Measurements from ENCODE around the gene TMEM161B. TPM values are rescaled to one million over a fixed set of nuclear protein-coding genes. Genes with fewer than 3 reads are reported as not detected.
"Not testable (repeated sequence)": the region's sequence is repeated elsewhere in the genome, so short reads cannot be mapped to it uniquely, and the experiment has no call there.

TMEM161B gene
- polyA plus RNA-seq, 1 donor from 2014 or later, result 72.0 TPM

DNA sequence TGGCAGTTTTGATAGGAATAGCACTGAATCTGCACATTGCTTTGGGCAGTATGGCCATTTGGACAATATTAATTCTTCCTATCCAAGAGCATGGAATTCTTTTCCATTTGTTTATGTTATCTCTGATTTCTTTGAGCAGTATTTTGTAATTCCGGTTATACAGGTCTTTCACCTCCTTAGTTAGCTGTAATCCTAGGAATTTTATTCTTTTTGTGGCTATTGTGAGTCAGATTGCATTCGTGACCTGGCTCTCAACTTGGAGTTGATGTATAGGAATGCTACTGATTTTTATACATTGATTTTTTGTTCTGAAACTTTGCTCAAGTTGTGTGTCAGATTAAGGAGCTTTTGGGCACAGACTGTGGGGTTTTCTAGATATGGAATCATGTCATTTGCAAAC is 24.0 kb downstream of the TMEM161B start:
- no peaks in the 10 kb centered on the region for H4K20me1 ChIP-seq (ENCODE audit: insufficient read depth)
- H3K27ac ChIP-seq (ENCODE audit: low read length), result no peak overlapping the region
- no peaks in the 10 kb centered on the region for H3K27me3 ChIP-seq (ENCODE audit: insufficient read depth, low read depth, low read length)
- H3F3A ChIP-seq (ENCODE audit: insufficient read depth, low read length, poor library complexity, severe bottlenecking), result no peaks in the 10 kb centered on the region
- peaks cover 70% of the 10 kb centered on the region for H3K79me2 ChIP-seq (replicated peaks; ENCODE audit: insufficient read depth, low read length)
- no peaks in the 10 kb centered on the region for H3K36me3 ChIP-seq (ENCODE audit: insufficient read depth, low read length)
- no peak overlapping the region for H3K4me3 ChIP-seq (ENCODE audit: low read length)
- H2AFZ ChIP-seq (ENCODE audit: low read depth, low read length), result no peak overlapping the region
- TF ChIP-seq MXI1 (conservative IDR thresholded peaks at IDR 0.05; ENCODE audit: poor library complexity, severe bottlenecking), result no peak
- no peak for TF ChIP-seq REST (IDR thresholded peaks at IDR 0.05; ENCODE audit: borderline replicate concordance)
- TF ChIP-seq EZH2 (IDR thresholded peaks at IDR 0.05; ENCODE audit: borderline replicate concordance, insufficient read depth, low read length, poor library complexity, severe bottlenecking), result no peak
- TF ChIP-seq POLR2AphosphoS5 (IDR thresholded peaks at IDR 0.05), result no peak
- TF ChIP-seq SMC3 (conservative IDR thresholded peaks at IDR 0.05; ENCODE audit: poor library complexity), result no peak
- no peak for TF ChIP-seq TAF1 (IDR thresholded peaks at IDR 0.05; ENCODE audit: low read depth)
- TF ChIP-seq RAD21 (conservative IDR thresholded peaks at IDR 0.05), result no peak
- TF ChIP-seq, protein P1, sequence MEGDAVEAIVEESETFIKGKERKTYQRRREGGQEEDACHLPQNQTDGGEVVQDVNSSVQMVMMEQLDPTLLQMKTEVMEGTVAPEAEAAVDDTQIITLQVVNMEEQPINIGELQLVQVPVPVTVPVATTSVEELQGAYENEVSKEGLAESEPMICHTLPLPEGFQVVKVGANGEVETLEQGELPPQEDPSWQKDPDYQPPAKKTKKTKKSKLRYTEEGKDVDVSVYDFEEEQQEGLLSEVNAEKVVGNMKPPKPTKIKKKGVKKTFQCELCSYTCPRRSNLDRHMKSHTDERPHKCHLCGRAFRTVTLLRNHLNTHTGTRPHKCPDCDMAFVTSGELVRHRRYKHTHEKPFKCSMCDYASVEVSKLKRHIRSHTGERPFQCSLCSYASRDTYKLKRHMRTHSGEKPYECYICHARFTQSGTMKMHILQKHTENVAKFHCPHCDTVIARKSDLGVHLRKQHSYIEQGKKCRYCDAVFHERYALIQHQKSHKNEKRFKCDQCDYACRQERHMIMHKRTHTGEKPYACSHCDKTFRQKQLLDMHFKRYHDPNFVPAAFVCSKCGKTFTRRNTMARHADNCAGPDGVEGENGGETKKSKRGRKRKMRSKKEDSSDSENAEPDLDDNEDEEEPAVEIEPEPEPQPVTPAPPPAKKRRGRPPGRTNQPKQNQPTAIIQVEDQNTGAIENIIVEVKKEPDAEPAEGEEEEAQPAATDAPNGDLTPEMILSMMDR (IDR thresholded peaks at IDR 0.05; ENCODE audit: poor library complexity, severe bottlenecking), result no peak
- no peak for TF ChIP-seq EP300 (conservative IDR thresholded peaks at IDR 0.05; ENCODE audit: poor library complexity, severe bottlenecking)
- H3K9ac ChIP-seq (ENCODE audit: low read length), result no peak overlapping the region
- no peaks in the 10 kb centered on the region for H3K9me2 ChIP-seq (ENCODE audit: insufficient read depth, low read length)
- no peaks in the 10 kb centered on the region for H3K9me3 ChIP-seq (ENCODE audit: low read length)
- H3K4me2 ChIP-seq (ENCODE audit: low read length), result no peak overlapping the region

DNA sequence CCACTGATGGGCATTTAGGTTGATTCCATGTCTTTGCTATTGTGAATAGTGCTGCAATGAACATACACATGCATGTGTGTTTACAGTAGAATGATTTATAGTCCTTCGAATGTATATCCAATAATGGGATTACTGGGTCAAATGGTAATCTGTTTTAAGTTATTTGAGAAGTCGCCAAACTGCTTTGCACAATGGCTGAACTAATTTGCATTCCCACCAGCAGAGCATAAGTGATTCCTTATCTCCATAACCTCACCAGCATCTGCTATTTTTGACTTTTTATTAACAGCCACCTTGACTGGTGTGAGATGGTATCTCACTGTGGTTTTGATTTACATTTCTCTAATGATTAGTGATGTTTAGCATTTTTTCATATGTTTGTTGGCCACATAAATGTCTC is 25.2 kb downstream of the TMEM161B start:
- not testable (repeated sequence) for H4K20me1 ChIP-seq (ENCODE audit: insufficient read depth); H3K9me3 ChIP-seq (ENCODE audit: low read length); H3K9ac ChIP-seq (ENCODE audit: low read length); H3K4me3 ChIP-seq (ENCODE audit: low read length); H3K4me2 ChIP-seq (ENCODE audit: low read length); H3K9me2 ChIP-seq (ENCODE audit: insufficient read depth, low read length); H3F3A ChIP-seq (ENCODE audit: insufficient read depth, low read length, poor library complexity, severe bottlenecking); H3K36me3 ChIP-seq (ENCODE audit: insufficient read depth, low read length); H2AFZ ChIP-seq (ENCODE audit: low read depth, low read length); H3K27me3 ChIP-seq (ENCODE audit: insufficient read depth, low read depth, low read length); H3K27ac ChIP-seq (ENCODE audit: low read length)
- H3K79me2 ChIP-seq (replicated peaks; ENCODE audit: insufficient read depth, low read length), result peaks cover 63% of the 10 kb centered on the region

DNA sequence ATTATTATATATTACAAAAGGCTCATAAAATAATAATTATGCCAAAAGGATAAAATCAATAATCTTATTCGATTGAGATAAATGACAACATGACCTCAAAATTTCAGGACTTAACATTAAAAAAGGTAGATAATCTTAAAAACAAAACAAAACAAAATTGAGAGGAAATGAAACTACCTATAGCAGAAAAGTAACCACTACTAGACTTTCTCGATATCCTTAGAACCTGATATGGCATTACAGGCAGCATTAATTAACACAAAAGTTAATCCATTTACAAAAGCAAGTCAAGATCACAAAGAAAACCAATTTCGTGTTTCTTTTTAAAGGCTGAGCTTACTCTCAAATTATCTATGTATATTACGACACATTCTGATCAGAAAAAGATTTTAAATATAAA is 29.9 kb downstream of the TMEM161B start:
- Histone ChIP-seq H3K9me2 (ENCODE audit: insufficient read depth, low read length) (no peaks in the 10 kb centered on the region), H3K9me3 (ENCODE audit: low read length) (no peaks in the 10 kb centered on the region), H3K36me3 (ENCODE audit: insufficient read depth, low read length) (no peaks in the 10 kb centered on the region), H3F3A (ENCODE audit: insufficient read depth, low read length, poor library complexity, severe bottlenecking) (no peaks in the 10 kb centered on the region), H3K27me3 (ENCODE audit: insufficient read depth, low read depth, low read length) (no peaks in the 10 kb centered on the region), H3K4me2 (ENCODE audit: low read length) (no peak overlapping the region), H2AFZ (ENCODE audit: low read depth, low read length) (no peak overlapping the region), H3K9ac (ENCODE audit: low read length) (no peak overlapping the region), H3K27ac (ENCODE audit: low read length) (no peak overlapping the region), H3K79me2 (replicated peaks; ENCODE audit: insufficient read depth, low read length) (peaks cover 30% of the 10 kb centered on the region), H4K20me1 (ENCODE audit: insufficient read depth) (no peaks in the 10 kb centered on the region), H3K4me3 (ENCODE audit: low read length) (no peak overlapping the region)
- TF ChIP-seq SMC3 (conservative IDR thresholded peaks at IDR 0.05; ENCODE audit: poor library complexity) (no peak), MXI1 (conservative IDR thresholded peaks at IDR 0.05; ENCODE audit: poor library complexity, severe bottlenecking) (no peak), TAF1 (IDR thresholded peaks at IDR 0.05; ENCODE audit: low read depth) (no peak), RAD21 (conservative IDR thresholded peaks at IDR 0.05) (no peak), EP300 (conservative IDR thresholded peaks at IDR 0.05; ENCODE audit: poor library complexity, severe bottlenecking) (no peak), POLR2AphosphoS5 (IDR thresholded peaks at IDR 0.05) (no peak), REST (IDR thresholded peaks at IDR 0.05; ENCODE audit: borderline replicate concordance) (no peak), EZH2 (IDR thresholded peaks at IDR 0.05; ENCODE audit: borderline replicate concordance, insufficient read depth, low read length, poor library complexity, severe bottlenecking) (no peak)
- TF ChIP-seq, protein P1 (IDR thresholded peaks at IDR 0.05; ENCODE audit: poor library complexity, severe bottlenecking), result no peak

All from neural cell (in vitro differentiated cells).